Activated CD8-positive, alpha-beta memory T cell treated with anti-CD3 and anti-CD28 coated beads, Interleukin-2, amount 50 U/mL, for 24 hours (primary cell): ENCODE results near the gene APBB1IP.
"Not testable (repeated sequence)": the region's sequence is repeated elsewhere in the genome, so short reads cannot be mapped to it uniquely, and the experiment has no call there.

ENCODE experiments used
- DNase-seq: peaks from one replicate; pipeline ENCODE4 v3.0.0-alpha.2; 2020; ENCODE audit errors: extremely low read depth

Gene APBB1IP

GRCh38 chr10:26441491-26442214, 3.5 kb downstream of the APBB1IP start:
- no peak for DNase-seq

GRCh38 chr10:26445411-26446031, 7.4 kb downstream of the APBB1IP start:
- DNase-seq, result no peak

- DNase-seq, result no peak
Measured at GRCh38 chr10:26446258-26446657, 8.1 kb downstream of the APBB1IP start.

GRCh38 chr10:26448292-26448691, 10.2 kb downstream of the APBB1IP start:
- no peak for DNase-seq

- DNase-seq, result peak; percentile 38
Measured at GRCh38 chr10:26448706-26449435, 10.7 kb downstream of the APBB1IP start.

GRCh38 chr10:26449726-26450125, 11.6 kb downstream of the APBB1IP start:
- no peak for DNase-seq

GRCh38 chr10:26451903-26452302, 13.8 kb downstream of the APBB1IP start:
- no peak for DNase-seq

- DNase-seq, result no peak
Measured at GRCh38 chr10:26453850-26454249, 15.7 kb downstream of the APBB1IP start.

- no peak for DNase-seq
Measured at GRCh38 chr10:26454891-26455290, 16.8 kb downstream of the APBB1IP start.

GRCh38 chr10:26455567-26456315, 17.6 kb downstream of the APBB1IP start:
- DNase-seq, result no peak

- DNase-seq, result no peak
Measured at GRCh38 chr10:26457088-26457487, 18.9 kb downstream of the APBB1IP start.

- DNase-seq, result no peak
Measured at GRCh38 chr10:26460736-26461135, 22.6 kb downstream of the APBB1IP start.

- DNase-seq, result no peak
Measured at GRCh38 chr10:26463986-26464385, 25.8 kb downstream of the APBB1IP start.

GRCh38 chr10:26464632-26465280, 26.6 kb downstream of the APBB1IP start:
- DNase-seq, result no peak

- DNase-seq, result not testable (repeated sequence)
Measured at GRCh38 chr10:26466531-26466930, 28.4 kb downstream of the APBB1IP start.

- DNase-seq, result no peak
Measured at GRCh38 chr10:26467639-26468038, 29.5 kb downstream of the APBB1IP start.

GRCh38 chr10:26468291-26468690, 30.1 kb downstream of the APBB1IP start:
- no peak for DNase-seq

GRCh38 chr10:26468700-26469099, 30.6 kb downstream of the APBB1IP start:
- no peak for DNase-seq

- no peak for DNase-seq
Measured at GRCh38 chr10:26472492-26472778, 34.3 kb downstream of the APBB1IP start.

GRCh38 chr10:26474026-26474425, 35.9 kb downstream of the APBB1IP start:
- DNase-seq, result no peak

GRCh38 chr10:26474845-26475244, 36.7 kb downstream of the APBB1IP start:
- not testable (repeated sequence) for DNase-seq

GRCh38 chr10:26475386-26475785, 37.2 kb downstream of the APBB1IP start:
- no peak for DNase-seq
